H1 (cell line): ENCODE results near the gene MLN. TPM values are rescaled to one million over a fixed set of nuclear protein-coding genes. Genes with fewer than 3 reads are reported as not detected.

Experiments used
- CBX8 ChIP-seq: fragments of 300-800, 300-1000 bp; sonication (generic); IDR thresholded peaks from 2 replicates; pipeline ENCODE4 v1.7.1; 2016; ENCODE audit warnings: low read depth, low read length, borderline replicate concordance
- EP300 ChIP-seq, 2 experiments: IDR thresholded peaks; 1 replicate in 1 of 2; 2 replicates in 1 of 2; pipeline ENCODE4 v1.6.1; 2011 to 2012; ENCODE audit warnings: low read depth in 2 of 2, low read length in 2 of 2, mild to moderate bottlenecking in 2 of 2, borderline replicate concordance in 1 of 2, inconsistent platforms in 1 of 2, moderate library complexity in 1 of 2
- FOSL1 ChIP-seq: IDR thresholded peaks from 2 replicates; pipeline ENCODE4 v1.6.1; 2011; ENCODE audit warnings: mild to moderate bottlenecking, low read depth, low read length, moderate library complexity; ENCODE audit not compliant: insufficient read depth
- PHF8 ChIP-seq: fragments of 200-600 bp; sonication (generic); conservative IDR thresholded peaks from 2 replicates; pipeline ENCODE4 v1.7.1; 2012; ENCODE audit warnings: low read depth, mild to moderate bottlenecking, inconsistent platforms, low read length, moderate library complexity
- POLR2A ChIP-seq, 2 experiments: IDR thresholded peaks; 1 replicate in 1 of 2; 2 replicates in 1 of 2; pipeline ENCODE4 v1.6.1; 2011; ENCODE audit warnings: low read depth in 2 of 2, low read length in 2 of 2, mild to moderate bottlenecking in 2 of 2; ENCODE audit errors: control extremely low read depth in 1 of 2
- POU5F1 ChIP-seq: IDR thresholded peaks from 2 replicates; pipeline ENCODE4 v1.6.1; 2011; ENCODE audit warnings: low read depth, mild to moderate bottlenecking, low read length, moderate library complexity
- RBBP5 ChIP-seq: IDR thresholded peaks from 2 replicates; pipeline ENCODE4 v1.7.1; 2012; ENCODE audit warnings: low read depth, mild to moderate bottlenecking, inconsistent platforms, low read length, moderate library complexity, borderline replicate concordance
- RNF2 ChIP-seq: fragments of 200-900, 300-1000 bp; sonication (generic); IDR thresholded peaks from 2 replicates; pipeline ENCODE4 v1.7.1; 2016; ENCODE audit warnings: borderline replicate concordance, low read depth, mild to moderate bottlenecking, antibody characterized with exemption, low read length; ENCODE audit not compliant: poor library complexity, severe bottlenecking; ENCODE audit errors: missing control alignments
- SAP30 ChIP-seq: fragments of 300-600 bp; sonication (generic); IDR thresholded peaks from 2 replicates; pipeline ENCODE4 v1.7.1; 2012; ENCODE audit warnings: low read length, moderate library complexity, mild to moderate bottlenecking, inconsistent platforms; ENCODE audit not compliant: insufficient read depth, insufficient replicate concordance
- polyA plus RNA-seq, 7 experiments: library from polyadenylated mRNA; depleted of rRNA in 3 of 7; stranded (reverse) in 5 of 7; unstranded in 2 of 7; fragments of >200 nt in 5 of 7; fragments of 200-250 nt in 2 of 7; gene quantifications; 1 replicate in 5 of 7; 2 replicates in 1 of 7; 4 replicates in 1 of 7; pipeline versions ENCODE4 v1.2.1 to v1.2.3, GENCODE V29; 2011 to 2013; ENCODE audit warnings: missing spikeins in 2 of 7, mixed read lengths in 2 of 7
- total RNA-seq: library from RNA; stranded (reverse); fragmentation: NEBNext Ultra II Directional; extraction: Animal tissue kit (Norgen Biotek cat#: 25700); gene quantifications from 2 replicates; pipeline ENCODE4 v1.2.1, GENCODE V29; 2021

The MLN gene
- total and polyA plus RNA-seq, 2 of the 8 experiments (the other 6 are each of a cell fraction or from before 2014, with no cell fraction given) = not detected

- TF ChIP-seq FOSL1 = no peak
- no peak for TF ChIP-seq PHF8
- TF ChIP-seq RNF2 = no peak
- no peak for TF ChIP-seq EP300 (IDR thresholded peaks at IDR 0.05; ENCODE audit: borderline replicate concordance in 1 of 2, low read depth in 2 of 2, low read length in 2 of 2)
- TF ChIP-seq CBX8 = no peak
- TF ChIP-seq RBBP5 = no peak
- TF ChIP-seq SAP30 = no peak
- no peak for TF ChIP-seq POLR2A (IDR thresholded peaks at IDR 0.05; ENCODE audit: control extremely low read depth in 1 of 2, low read depth in 2 of 2, low read length in 2 of 2)
- no peak for TF ChIP-seq POU5F1
Observed at GRCh38 chr6:33761581-33761921, 42.3 kb downstream of the MLN start (continued).
